Common myeloid progenitor, CD34-positive (primary cell): ENCODE results near the gene TTLL4.
"Not testable (repeated sequence)": the region's sequence is repeated elsewhere in the genome, so short reads cannot be mapped to it uniquely, and the experiment has no call there.

ENCODE experiments used
- CTCF ChIA-PET: fragments of 350-600 bp; sonication (Branson Sonifier 250); formaldehyde crosslinking; loops from one replicate; lab custom pipeline; 2021; ENCODE audit warnings: antibody characterized with exemption; lab: Charles Lee
- POLR2A ChIA-PET: fragments of 350-600 bp; sonication (Branson Sonifier 250); formaldehyde crosslinking; loops from one replicate; lab custom pipeline; 2021; ENCODE audit warnings: antibody characterized with exemption; lab: Charles Lee
- DNase-seq, 3 donors: peaks; one replicate each; pipeline versions ENCODE4 v3.0.0 to v3.0.0-alpha.2; 2013
- H3K27ac ChIP-seq, 2 experiments: 1 replicate in 1 of 2; 2 replicates in 1 of 2; pipeline ENCODE4 v1.7.0; 2013; ENCODE audit warnings: inconsistent platforms in 2 of 2, low read length in 2 of 2, mild to moderate bottlenecking in 2 of 2, low read depth in 1 of 2, moderate library complexity in 1 of 2; ENCODE audit not compliant: severe bottlenecking in 2 of 2, insufficient read depth in 1 of 2, poor library complexity in 1 of 2
- H3K27me3 ChIP-seq, 5 experiments: replicated peaks in 2 of 5; 1 replicate in 3 of 5; 2 replicates in 2 of 5; pipeline versions ENCODE4 v1.6.1 to v1.7.0; 2013; ENCODE audit warnings: low read length in 4 of 5, mild to moderate bottlenecking in 2 of 5, moderate library complexity in 2 of 5, inconsistent platforms in 1 of 5; ENCODE audit not compliant: insufficient read depth in 5 of 5, control insufficient read depth in 4 of 5
- H3K36me3 ChIP-seq, 4 experiments: 1 replicate in 2 of 4; 2 replicates in 2 of 4; pipeline versions ENCODE4 v1.6.1 to v1.7.0; 2013; ENCODE audit warnings: low read length in 3 of 4, control low read depth in 1 of 4, mild to moderate bottlenecking in 1 of 4; ENCODE audit not compliant: control insufficient read depth in 4 of 4, insufficient read depth in 4 of 4
- H3K4me1 ChIP-seq, 4 experiments: 1 replicate in 3 of 4; 2 replicates in 1 of 4; pipeline versions ENCODE4 v1.6.1 to v1.7.1; 2013; ENCODE audit warnings: low read length in 3 of 4, mild to moderate bottlenecking in 3 of 4, control low read depth in 1 of 4, inconsistent platforms in 1 of 4, moderate library complexity in 1 of 4; ENCODE audit not compliant: control insufficient read depth in 4 of 4, insufficient read depth in 4 of 4; ENCODE audit errors: control extremely low read depth in 1 of 4
- H3K4me3 ChIP-seq, 7 experiments: 1 replicate in 4 of 7; 2 replicates in 3 of 7; pipeline versions ENCODE4 v1.5.1 to v1.7.0; 2013; ENCODE audit warnings: mild to moderate bottlenecking in 7 of 7, low read length in 6 of 7, moderate library complexity in 6 of 7, inconsistent platforms in 2 of 7, low read depth in 2 of 7, control low read depth in 1 of 7; ENCODE audit not compliant: insufficient read depth in 4 of 7, control insufficient read depth in 1 of 7; ENCODE audit errors: extremely low read depth in 1 of 7
- H3K9me3 ChIP-seq, 5 experiments: 1 replicate in 4 of 5; 2 replicates in 1 of 5; pipeline versions ENCODE4 v1.6.1 to v1.7.1; 2013; ENCODE audit warnings: low read length in 4 of 5, mild to moderate bottlenecking in 2 of 5, inconsistent platforms in 1 of 5, low read depth in 1 of 5, moderate library complexity in 1 of 5; ENCODE audit not compliant: control insufficient read depth in 4 of 5, insufficient read depth in 2 of 5; ENCODE audit errors: control extremely low read depth in 1 of 5
- WGBS: methylation state at CpG from one replicate; pipeline ENCODE4 v1.1.5; 2013; ENCODE audit not compliant: insufficient coverage; 5-methylcytosine and 5-hydroxymethylcytosine counted together

The TTLL4 gene

DNA sequence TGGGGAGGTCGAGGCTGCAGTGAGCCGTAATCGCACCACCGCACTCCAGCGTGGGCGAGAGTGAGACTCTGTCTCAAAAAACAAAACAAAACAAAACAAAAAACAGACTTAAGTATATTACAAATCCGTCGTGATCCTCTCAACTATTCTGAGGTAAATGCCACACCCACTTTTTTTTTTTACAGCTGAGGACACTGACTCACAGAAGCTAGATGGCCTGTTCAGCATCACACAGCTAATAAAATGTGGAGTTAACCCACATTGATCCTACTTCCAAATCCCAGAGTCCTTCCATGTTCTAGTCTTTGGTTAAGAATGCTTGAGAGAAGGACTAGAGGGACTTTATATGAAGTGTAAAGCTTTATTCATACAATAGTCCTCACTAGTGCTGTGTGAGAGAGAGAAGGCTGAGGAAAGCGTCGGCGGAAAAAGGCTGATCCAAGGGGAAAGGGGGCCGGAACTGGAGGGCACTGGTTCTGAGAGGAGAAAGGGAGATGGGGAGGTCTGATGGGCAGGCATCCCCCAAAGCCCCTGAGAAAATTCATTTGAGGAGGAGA is 39.5 kb upstream of the TTLL4 start:
- peak; percentile 8 to 42 (median 28) for DNase-seq
- Histone ChIP-seq H3K36me3 (peaks cover 7 to 22% (median 20%) of the 10 kb centered on the region in 4 experiments), H3K4me1 (peaks cover 0 to 20% (median 14%) of the 10 kb centered on the region in 4 experiments), H3K9me3 (no peaks in the 10 kb centered on the region), H3K27me3 (no peaks in the 10 kb centered on the region), H3K4me3 (peak overlapping the region; percentile 54 to 97 (median 90)), H3K27ac (peak overlapping the region; percentile 67 to 83)
- ChIA-PET CTCF (interaction anchor here (1.8 to 8.9 kb wide), 3 partner anchors 12 to 17 kb away, joined by 7 to 52 read pairs (median 40); partner anchors contain the start of genes BCS1L and ZNF142), POLR2A (no interaction called here)
- WGBS: 6% methylated on average over 6 of the region's 12 CpGs

- peak within 1 kb of the TSS; percentile 54 to 97 (median 90) for H3K4me3 ChIP-seq
- under 1% methylated on average over 37 of the region's 49 CpGs for WGBS
- peaks cover 5 to 17% (median 16%) of the 10 kb centered on the region in 4 experiments for H3K36me3 ChIP-seq
- DNase-seq: peak; percentile 82 to 92 (median 86)
- no peaks in the 10 kb centered on the region for H3K9me3 ChIP-seq
- peaks cover 0 to 20% (median 14%) of the 10 kb centered on the region in 4 experiments for H3K4me1 ChIP-seq
- ChIA-PET POLR2A (interaction anchor here (1.0 kb wide), 1 partner anchor 12 kb away, joined by 3 read pairs; the partner anchor contains the start of genes BCS1L and ZNF142), CTCF (interaction anchor here (1.8 to 8.9 kb wide), 3 partner anchors 12 to 17 kb away, joined by 7 to 52 read pairs (median 40); partner anchors contain the start of genes BCS1L and ZNF142)
- no peaks in the 10 kb centered on the region for H3K27me3 ChIP-seq
- peak within 1 kb of the TSS; percentile 67 to 83 for H3K27ac ChIP-seq
These were observed 38.7 kb upstream of the TTLL4 start, which contains the start of the genes RNF25 and STK36 for GRCh38 chr2:218671654-218672566. Gene RNF25, minus strand, starts transcription at chr2:218672002. Its CDS starts 32 bp downstream, at chr2:218671970. Gene STK36, plus strand, starts transcription at chr2:218672086. Its CDS starts 744 bp downstream, at chr2:218672830.

GRCh38 chr2:218679119-218679518 is 31.5 kb upstream of the TTLL4 start:
- no peak overlapping the region for H3K4me3 ChIP-seq
- DNase-seq: peak in 1 of 3 donors; percentile 3
- no peaks in the 10 kb centered on the region for H3K9me3 ChIP-seq
- no peaks in the 10 kb centered on the region for H3K4me1 ChIP-seq
- CTCF ChIA-PET: interaction anchor here (1.2 kb wide), 1 partner anchor 13 kb away, joined by 3 read pairs; no protein-coding TSS in a partner anchor
- 78% methylated on average over 4 of the region's 4 CpGs for WGBS
- no peaks in the 10 kb centered on the region for H3K27me3 ChIP-seq
- H3K27ac ChIP-seq: no peak overlapping the region
- POLR2A ChIA-PET: no interaction called here
- H3K36me3 ChIP-seq: peaks cover 3 to 12% (median 8%) of the 10 kb centered on the region in 4 experiments

GRCh38 chr2:218680061-218680460 is 30.6 kb upstream of the TTLL4 start:
- Histone ChIP-seq H3K36me3 (peaks cover 5 to 12% (median 8%) of the 10 kb centered on the region in 4 experiments), H3K4me1 (no peaks in the 10 kb centered on the region), H3K27ac (no peak overlapping the region), H3K27me3 (no peaks in the 10 kb centered on the region), H3K4me3 (no peak overlapping the region), H3K9me3 (no peaks in the 10 kb centered on the region)
- no CpG with 5 or more reads among the region's 3 CpGs for WGBS
- no peak for DNase-seq
- POLR2A ChIA-PET: no interaction called here
- CTCF ChIA-PET: interaction anchor here (0.5 to 1.2 kb wide), 2 partner anchors 12 to 151 kb away, joined by 3 read pairs; no protein-coding TSS in a partner anchor

DNA sequence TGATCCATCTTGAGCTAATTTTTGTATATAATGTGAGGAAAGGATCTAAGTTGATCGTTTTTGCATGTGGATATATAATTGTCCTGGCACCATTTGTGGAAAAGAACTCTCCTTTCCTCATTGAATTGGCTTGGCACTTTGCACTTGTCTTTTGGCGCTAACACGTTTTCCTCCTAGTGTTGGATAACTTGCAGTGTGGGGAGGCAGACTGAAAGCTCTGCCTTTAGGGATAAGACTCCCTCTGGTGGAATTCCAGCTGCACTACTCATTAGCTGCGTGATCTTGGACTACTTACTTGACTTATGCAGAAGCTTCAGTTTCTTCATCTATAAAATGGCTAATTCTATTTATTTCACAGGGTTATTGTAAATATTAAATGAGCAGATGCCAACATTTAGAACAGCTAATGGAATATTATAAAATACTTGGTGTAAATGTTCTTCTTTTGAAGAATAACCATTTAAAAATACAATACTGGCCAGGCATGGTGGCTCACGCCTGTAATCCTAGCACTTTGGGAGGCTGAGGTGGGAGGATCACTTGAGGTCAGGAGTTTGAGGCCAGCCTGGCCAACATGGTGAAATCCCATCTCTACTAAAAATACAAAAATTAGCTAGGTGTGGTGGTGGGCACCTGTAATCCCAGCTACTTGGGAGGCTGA is 23.1 kb upstream of the TTLL4 start:
- not testable (repeated sequence) for H3K9me3 ChIP-seq, H3K4me1 ChIP-seq, H3K27me3 ChIP-seq, H3K27ac ChIP-seq, H3K4me3 ChIP-seq
- peaks cover 5 to 20% (median 7%) of the 10 kb centered on the region in 4 experiments for H3K36me3 ChIP-seq
- POLR2A ChIA-PET: interaction anchor here (0.9 to 1.0 kb wide), 2 partner anchors 29 to 36 kb away, joined by 3 read pairs; no protein-coding TSS in a partner anchor
- CTCF ChIA-PET: interaction anchor here (0.7 to 4.7 kb wide), 15 partner anchors 11 to 210 kb away, joined by 3 to 52 read pairs (median 4); partner anchors contain the start of genes BCS1L, RNF25, STK36 and ZNF142
- peak; percentile 71 to 87 (median 85) for DNase-seq
- 11% methylated on average over 3 of the region's 5 CpGs for WGBS

DNA sequence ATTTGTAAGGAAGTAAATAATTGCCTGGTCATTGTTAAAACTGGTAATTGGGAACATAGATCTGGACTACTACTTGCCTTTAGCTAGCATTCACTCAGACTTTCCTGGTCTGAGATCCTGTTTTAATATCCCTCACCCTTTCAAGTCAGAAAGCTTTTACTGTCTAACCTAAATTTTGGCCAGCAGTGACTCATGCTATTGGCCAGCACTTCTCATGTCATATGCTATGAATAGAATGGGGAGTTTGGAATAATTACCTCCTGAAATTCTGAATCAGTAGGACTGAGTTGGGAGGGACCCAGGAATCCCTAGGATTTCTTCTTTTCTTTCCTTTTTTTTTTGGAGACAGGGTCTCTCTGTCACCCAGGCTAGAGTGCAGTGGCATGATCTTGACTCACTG is 19.4 kb upstream of the TTLL4 start:
- H3K4me3 ChIP-seq: no peak overlapping the region
- H3K27me3 ChIP-seq: no peaks in the 10 kb centered on the region
- peaks cover 8 to 40% (median 16%) of the 10 kb centered on the region in 4 experiments for H3K36me3 ChIP-seq
- ChIA-PET CTCF (interaction anchor here (0.7 to 1.2 kb wide), 4 partner anchors 9 to 157 kb away, joined by 3 read pairs; no protein-coding TSS in a partner anchor), POLR2A (no interaction called here)
- DNase-seq: no peak
- no peaks in the 10 kb centered on the region for H3K4me1 ChIP-seq
- H3K9me3 ChIP-seq: no peaks in the 10 kb centered on the region
- H3K27ac ChIP-seq: no peak overlapping the region
